Measurements from ENCODE around the gene SLC27A6. TPM values are rescaled to one million over a fixed set of nuclear protein-coding genes. Genes with fewer than 3 reads are reported as not detected.

Gene SLC27A6
- total and polyA plus RNA-seq, 2 donors from 2014 or later, result not detected

DNA sequence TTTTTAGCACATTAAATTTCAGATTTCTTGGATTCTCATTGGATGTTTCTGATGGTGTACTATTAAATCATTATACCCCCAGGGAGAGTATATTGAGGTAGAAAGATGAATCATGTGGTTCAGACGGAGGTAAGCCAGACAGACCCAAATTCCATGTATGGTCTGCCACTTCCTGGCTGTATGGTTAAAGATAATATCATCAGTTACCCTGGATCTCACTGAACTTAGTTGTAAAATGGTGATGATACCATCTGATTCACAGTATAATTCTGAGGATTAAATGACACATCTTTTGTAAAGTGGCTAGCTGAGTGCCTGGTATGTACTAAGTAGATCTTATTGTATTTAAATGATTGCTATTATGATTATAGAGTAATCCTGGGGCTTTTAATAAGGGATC, 9.3 kb downstream of the SLC27A6 start:
- Histone ChIP-seq H3K4me3 (ENCODE audit: low read length in 3 of 3) (no peak overlapping the region), H3K9me3 (ENCODE audit: control insufficient read depth in 2 of 3, insufficient read depth in 1 of 3, low read length in 3 of 3) (no peaks in the 10 kb centered on the region), H3K4me1 (ENCODE audit: control insufficient read depth in 2 of 3, insufficient read depth in 2 of 3, low read depth in 1 of 3, low read length in 3 of 3) (no peaks in the 10 kb centered on the region), H3K36me3 (ENCODE audit: control insufficient read depth in 2 of 3, insufficient read depth in 3 of 3, low read length in 3 of 3) (no peaks in the 10 kb centered on the region), H3K9ac (ENCODE audit: low read length in 3 of 3) (no peak overlapping the region), H3K27ac (ENCODE audit: low read depth in 2 of 2, low read length in 2 of 2) (no peak overlapping the region), H3K27me3 (ENCODE audit: control insufficient read depth, insufficient read depth, low read length) (no peaks in the 10 kb centered on the region)
- intact Hi-C loops (cut with DNase I), result no loop called here
- FAIRE-seq (no peak), DNase-seq (no peak)
- TF ChIP-seq, protein P1, sequence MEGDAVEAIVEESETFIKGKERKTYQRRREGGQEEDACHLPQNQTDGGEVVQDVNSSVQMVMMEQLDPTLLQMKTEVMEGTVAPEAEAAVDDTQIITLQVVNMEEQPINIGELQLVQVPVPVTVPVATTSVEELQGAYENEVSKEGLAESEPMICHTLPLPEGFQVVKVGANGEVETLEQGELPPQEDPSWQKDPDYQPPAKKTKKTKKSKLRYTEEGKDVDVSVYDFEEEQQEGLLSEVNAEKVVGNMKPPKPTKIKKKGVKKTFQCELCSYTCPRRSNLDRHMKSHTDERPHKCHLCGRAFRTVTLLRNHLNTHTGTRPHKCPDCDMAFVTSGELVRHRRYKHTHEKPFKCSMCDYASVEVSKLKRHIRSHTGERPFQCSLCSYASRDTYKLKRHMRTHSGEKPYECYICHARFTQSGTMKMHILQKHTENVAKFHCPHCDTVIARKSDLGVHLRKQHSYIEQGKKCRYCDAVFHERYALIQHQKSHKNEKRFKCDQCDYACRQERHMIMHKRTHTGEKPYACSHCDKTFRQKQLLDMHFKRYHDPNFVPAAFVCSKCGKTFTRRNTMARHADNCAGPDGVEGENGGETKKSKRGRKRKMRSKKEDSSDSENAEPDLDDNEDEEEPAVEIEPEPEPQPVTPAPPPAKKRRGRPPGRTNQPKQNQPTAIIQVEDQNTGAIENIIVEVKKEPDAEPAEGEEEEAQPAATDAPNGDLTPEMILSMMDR (IDR thresholded peaks at IDR 0.05; ENCODE audit: borderline replicate concordance, extremely low read depth, insufficient read depth), result no peak

DNA sequence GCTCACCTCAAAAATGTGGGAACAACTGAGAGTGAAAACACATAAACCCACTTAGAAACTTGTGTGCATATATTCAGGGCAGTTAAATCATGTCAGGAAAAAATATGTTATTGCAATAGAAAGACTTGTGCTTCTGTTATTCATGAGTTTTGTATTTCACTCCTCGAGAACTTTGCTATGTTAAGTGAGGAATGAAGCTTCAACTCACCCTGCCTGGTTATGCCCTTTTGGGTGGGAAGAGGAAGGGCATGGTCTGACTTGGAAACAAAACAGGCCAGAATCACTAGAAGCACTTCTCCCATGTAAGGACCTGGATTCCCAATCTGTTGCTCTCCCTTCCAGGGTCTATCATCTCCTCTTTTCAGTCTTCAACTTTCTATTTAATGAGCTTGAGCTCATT, 14.5 kb downstream of the SLC27A6 start:
- no peaks in the 10 kb centered on the region for H3K9me3 ChIP-seq (ENCODE audit: control insufficient read depth in 2 of 3, insufficient read depth in 1 of 3, low read length in 3 of 3)
- no peaks in the 10 kb centered on the region for H3K27me3 ChIP-seq (ENCODE audit: control insufficient read depth, insufficient read depth, low read length)
- FAIRE-seq, result no peak
- intact Hi-C loops (cut with DNase I), result no loop called here
- no peaks in the 10 kb centered on the region for H3K36me3 ChIP-seq (ENCODE audit: control insufficient read depth in 2 of 3, insufficient read depth in 3 of 3, low read length in 3 of 3)
- no peaks in the 10 kb centered on the region for H3K4me1 ChIP-seq (ENCODE audit: control insufficient read depth in 2 of 3, insufficient read depth in 2 of 3, low read depth in 1 of 3, low read length in 3 of 3)
- H3K4me3 ChIP-seq (ENCODE audit: low read length in 3 of 3), result no peak overlapping the region
- TF ChIP-seq, protein P1 (IDR thresholded peaks at IDR 0.05; ENCODE audit: borderline replicate concordance, extremely low read depth, insufficient read depth), result no peak
- no peak overlapping the region for H3K9ac ChIP-seq (ENCODE audit: low read length in 3 of 3)
- H3K27ac ChIP-seq (ENCODE audit: low read depth in 2 of 2, low read length in 2 of 2), result no peak overlapping the region
- no peak for DNase-seq

DNA sequence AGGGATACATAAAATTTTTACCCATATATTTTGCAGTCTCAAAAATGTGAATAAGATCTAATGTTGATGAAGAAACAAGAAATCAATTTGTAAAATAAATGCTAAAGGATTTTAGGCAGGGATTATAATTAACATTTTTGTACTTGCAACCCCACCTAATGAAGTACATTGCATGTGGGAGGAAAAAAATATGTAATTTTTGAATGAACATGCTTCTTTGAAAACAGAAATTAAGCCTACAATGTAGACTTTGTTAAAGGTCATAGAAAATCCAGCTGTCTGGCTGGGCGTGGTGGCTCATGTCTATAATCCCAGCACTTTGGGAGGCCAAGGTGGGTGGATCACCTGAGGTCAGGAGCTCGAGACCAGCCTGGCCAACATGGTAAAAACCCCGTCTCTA, 15.6 kb downstream of the SLC27A6 start:
- H3K36me3 ChIP-seq (ENCODE audit: control insufficient read depth in 2 of 3, insufficient read depth in 3 of 3, low read length in 3 of 3), result no peaks in the 10 kb centered on the region
- no peak overlapping the region for H3K4me3 ChIP-seq (ENCODE audit: low read length in 3 of 3)
- H3K4me1 ChIP-seq (ENCODE audit: control insufficient read depth in 2 of 3, insufficient read depth in 2 of 3, low read depth in 1 of 3, low read length in 3 of 3), result no peaks in the 10 kb centered on the region
- H3K9ac ChIP-seq (ENCODE audit: low read length in 3 of 3), result no peak overlapping the region
- FAIRE-seq, result no peak
- no peak for DNase-seq
- TF ChIP-seq, protein P1 (IDR thresholded peaks at IDR 0.05; ENCODE audit: borderline replicate concordance, extremely low read depth, insufficient read depth), result no peak
- H3K9me3 ChIP-seq (ENCODE audit: control insufficient read depth in 2 of 3, insufficient read depth in 1 of 3, low read length in 3 of 3), result no peaks in the 10 kb centered on the region
- intact Hi-C loops (cut with DNase I), result no loop called here
- no peaks in the 10 kb centered on the region for H3K27me3 ChIP-seq (ENCODE audit: control insufficient read depth, insufficient read depth, low read length)
- H3K27ac ChIP-seq (ENCODE audit: low read depth in 2 of 2, low read length in 2 of 2), result no peak overlapping the region

- H3K4me3 ChIP-seq (ENCODE audit: low read length in 3 of 3), result no peak overlapping the region
- no peaks in the 10 kb centered on the region for H3K27me3 ChIP-seq (ENCODE audit: control insufficient read depth, insufficient read depth, low read length)
- TF ChIP-seq, protein P1 (IDR thresholded peaks at IDR 0.05; ENCODE audit: borderline replicate concordance, extremely low read depth, insufficient read depth), result no peak
- DNase-seq, result no peak
- no peak overlapping the region for H3K9ac ChIP-seq (ENCODE audit: low read length in 3 of 3)
- no peak overlapping the region for H3K27ac ChIP-seq (ENCODE audit: low read depth in 2 of 2, low read length in 2 of 2)
- intact Hi-C loops (cut with DNase I), result no loop called here
- H3K9me3 ChIP-seq (ENCODE audit: control insufficient read depth in 2 of 3, insufficient read depth in 1 of 3, low read length in 3 of 3), result no peaks in the 10 kb centered on the region
- no peaks in the 10 kb centered on the region for H3K36me3 ChIP-seq (ENCODE audit: control insufficient read depth in 2 of 3, insufficient read depth in 3 of 3, low read length in 3 of 3)
- no peaks in the 10 kb centered on the region for H3K4me1 ChIP-seq (ENCODE audit: control insufficient read depth in 2 of 3, insufficient read depth in 2 of 3, low read depth in 1 of 3, low read length in 3 of 3)
- FAIRE-seq, result no peak
These were observed 19.2 kb downstream of the SLC27A6 start for GRCh38 chr5:128984480-128984879.
